ENCODE measurements around the gene MFNG. TPM values are rescaled to one million over a fixed set of nuclear protein-coding genes. Genes with fewer than 3 reads are reported as not detected.

The MFNG gene
- total RNA-seq, 1 experiment from 2014 or later, result 0.56 TPM

GRCh38 chr22:37481347-37481907 lies 4.8 kb downstream of the MFNG start:
- DNase-seq (ENCODE audit: unreplicated experiment), result no peak
- BruUV-seq (replicated peaks), result no TSS peak
- ChIA-PET POLR2A (no interaction called here), CTCF (interaction anchor here (1.7 kb wide), 1 partner anchor 9 kb away, joined by 4 read pairs; no protein-coding TSS in a partner anchor)
- no peak for TF ChIP-seq CTCF (IDR thresholded peaks at IDR 0.05; ENCODE audit: unreplicated experiment)
- Mint-ChIP-seq H3K4me1 (ENCODE audit: insufficient read depth, unreplicated experiment) (peaks cover 8% of the 10 kb centered on the region), H3K9me3 (ENCODE audit: unreplicated experiment) (no peaks in the 10 kb centered on the region), H3K27ac (ENCODE audit: low read depth, unreplicated experiment) (no peak overlapping the region), H3K27me3 (ENCODE audit: insufficient read depth, unreplicated experiment) (no peaks in the 10 kb centered on the region), H3K4me3 (ENCODE audit: unreplicated experiment) (no peak overlapping the region), H3K36me3 (ENCODE audit: insufficient read depth, unreplicated experiment) (no peaks in the 10 kb centered on the region)
- intact Hi-C loops (cut with micrococcal nuclease), result no loop called here

- no peaks in the 10 kb centered on the region for H3K27me3 Mint-ChIP-seq (ENCODE audit: insufficient read depth, unreplicated experiment)
- H3K4me3 Mint-ChIP-seq (ENCODE audit: unreplicated experiment), result no peak overlapping the region
- DNase-seq (ENCODE audit: unreplicated experiment), result no peak
- ChIA-PET POLR2A (no interaction called here), CTCF (interaction anchor here (0.6 to 1.7 kb wide), 3 partner anchors 8 to 226 kb away, joined by 3 to 4 read pairs (median 3); no protein-coding TSS in a partner anchor)
- H3K4me1 Mint-ChIP-seq (ENCODE audit: insufficient read depth, unreplicated experiment), result peaks cover 8% of the 10 kb centered on the region
- H3K9me3 Mint-ChIP-seq (ENCODE audit: unreplicated experiment), result no peaks in the 10 kb centered on the region
- intact Hi-C loops (cut with micrococcal nuclease), result no loop called here
- H3K27ac Mint-ChIP-seq (ENCODE audit: low read depth, unreplicated experiment), result no peak overlapping the region
- no TSS peak for BruUV-seq (replicated peaks)
- no peaks in the 10 kb centered on the region for H3K36me3 Mint-ChIP-seq (ENCODE audit: insufficient read depth, unreplicated experiment)
- TF ChIP-seq CTCF (IDR thresholded peaks at IDR 0.05; ENCODE audit: unreplicated experiment), result no peak
These were observed 5.5 kb downstream of the MFNG start for GRCh38 chr22:37480387-37481346.

- no TSS peak for BruUV-seq (replicated peaks)
- H3K36me3 Mint-ChIP-seq (ENCODE audit: insufficient read depth, unreplicated experiment), result no peaks in the 10 kb centered on the region
- H3K4me3 Mint-ChIP-seq (ENCODE audit: unreplicated experiment), result no peak overlapping the region
- ChIA-PET POLR2A (no interaction called here), CTCF (interaction anchor here (0.6 kb wide), 1 partner anchor 87 kb away, joined by 3 read pairs; no protein-coding TSS in a partner anchor)
- no peaks in the 10 kb centered on the region for H3K9me3 Mint-ChIP-seq (ENCODE audit: unreplicated experiment)
- TF ChIP-seq CTCF (IDR thresholded peaks at IDR 0.05; ENCODE audit: unreplicated experiment), result no peak
- no peak for DNase-seq (ENCODE audit: unreplicated experiment)
- no peak overlapping the region for H3K27ac Mint-ChIP-seq (ENCODE audit: low read depth, unreplicated experiment)
- no peaks in the 10 kb centered on the region for H3K27me3 Mint-ChIP-seq (ENCODE audit: insufficient read depth, unreplicated experiment)
- H3K4me1 Mint-ChIP-seq (ENCODE audit: insufficient read depth, unreplicated experiment), result peaks cover 8% of the 10 kb centered on the region
- intact Hi-C loops (cut with micrococcal nuclease), result loop anchor here (10.0 kb wide), 1 partner anchor 86 kb away; the partner anchor contains the start of gene CDC42EP1
These were observed 7.0 kb downstream of the MFNG start for GRCh38 chr22:37479196-37479595.

Data from MCF 10A (cell line).